ENCODE results near the gene POGZ. TPM values are rescaled to one million over a fixed set of nuclear protein-coding genes. Genes with fewer than 3 reads are reported as not detected.
"Not testable (repeated sequence)": the region's sequence is repeated elsewhere in the genome, so short reads cannot be mapped to it uniquely, and the experiment has no call there.

The POGZ gene
- total RNA-seq, 1 experiment from 2014 or later: 22.0 TPM

GRCh38 chr1:151416231-151416630, 43.1 kb downstream of the POGZ start:
- DNase-seq (ENCODE audit: low spot score): no peak

GRCh38 chr1:151411884-151412283, 47.4 kb downstream of the POGZ start:
- DNase-seq (ENCODE audit: low spot score): no peak

GRCh38 chr1:151408891-151409290, 50.4 kb downstream of the POGZ start:
- no peak for DNase-seq (ENCODE audit: low spot score)

- DNase-seq (ENCODE audit: low spot score): no peak
These were observed 52.0 kb downstream of the POGZ start for GRCh38 chr1:151407304-151407703.

GRCh38 chr1:151406176-151406575, 53.1 kb downstream of the POGZ start:
- DNase-seq (ENCODE audit: low spot score): no peak

- no peak for DNase-seq (ENCODE audit: low spot score)
These were observed 53.9 kb downstream of the POGZ start for GRCh38 chr1:151405187-151405951.

GRCh38 chr1:151403612-151404011, 55.7 kb downstream of the POGZ start:
- no peak for DNase-seq (ENCODE audit: low spot score)

- DNase-seq (ENCODE audit: low spot score): no peak
These were observed 56.5 kb downstream of the POGZ start for GRCh38 chr1:151402764-151403163.

- no peak for DNase-seq (ENCODE audit: low spot score)
These were observed 57.4 kb downstream of the POGZ start for GRCh38 chr1:151401860-151402259.

GRCh38 chr1:151401125-151401788, 58.0 kb downstream of the POGZ start:
- no peak for DNase-seq (ENCODE audit: low spot score)

GRCh38 chr1:151399324-151400171, 59.7 kb downstream of the POGZ start, which contains the start of gene PSMB4:
Gene PSMB4 (plus strand): TSS chr1:151399573. CDS start chr1:151399588, 15 bp downstream.
- DNase-seq (ENCODE audit: low spot score): peak; percentile 90

GRCh38 chr1:151396265-151396664, 63.0 kb downstream of the POGZ start:
- not testable (repeated sequence) for DNase-seq (ENCODE audit: low spot score)

GRCh38 chr1:151393583-151393982, 65.7 kb downstream of the POGZ start:
- no peak for DNase-seq (ENCODE audit: low spot score)

GRCh38 chr1:151391079-151391563, 68.2 kb downstream of the POGZ start:
- DNase-seq (ENCODE audit: low spot score): no peak

GRCh38 chr1:151390221-151391078, 68.8 kb downstream of the POGZ start:
- DNase-seq (ENCODE audit: low spot score): not testable (repeated sequence)

- no peak for DNase-seq (ENCODE audit: low spot score)
These were observed 73.3 kb downstream of the POGZ start for GRCh38 chr1:151386002-151386401.

- no peak for DNase-seq (ENCODE audit: low spot score)
These were observed 74.7 kb downstream of the POGZ start for GRCh38 chr1:151384584-151384983.

GRCh38 chr1:151377150-151377884, 82.0 kb downstream of the POGZ start:
- no peak for DNase-seq (ENCODE audit: low spot score)

- DNase-seq (ENCODE audit: low spot score): no peak
These were observed 86.1 kb downstream of the POGZ start for GRCh38 chr1:151373196-151373595.

All from HT-29 (cell line).